GM19328 (cell line): ENCODE measurements around the gene FAM53B.

Source experiments
- ATAC-seq: cut with Tn5 transposase; IDR thresholded peaks from one replicate; pipeline ENCODE4 v1.9.1; 2021; ENCODE audit warnings: mild to moderate bottlenecking, moderate library complexity; ENCODE audit not compliant: unreplicated experiment

The FAM53B gene

DNA sequence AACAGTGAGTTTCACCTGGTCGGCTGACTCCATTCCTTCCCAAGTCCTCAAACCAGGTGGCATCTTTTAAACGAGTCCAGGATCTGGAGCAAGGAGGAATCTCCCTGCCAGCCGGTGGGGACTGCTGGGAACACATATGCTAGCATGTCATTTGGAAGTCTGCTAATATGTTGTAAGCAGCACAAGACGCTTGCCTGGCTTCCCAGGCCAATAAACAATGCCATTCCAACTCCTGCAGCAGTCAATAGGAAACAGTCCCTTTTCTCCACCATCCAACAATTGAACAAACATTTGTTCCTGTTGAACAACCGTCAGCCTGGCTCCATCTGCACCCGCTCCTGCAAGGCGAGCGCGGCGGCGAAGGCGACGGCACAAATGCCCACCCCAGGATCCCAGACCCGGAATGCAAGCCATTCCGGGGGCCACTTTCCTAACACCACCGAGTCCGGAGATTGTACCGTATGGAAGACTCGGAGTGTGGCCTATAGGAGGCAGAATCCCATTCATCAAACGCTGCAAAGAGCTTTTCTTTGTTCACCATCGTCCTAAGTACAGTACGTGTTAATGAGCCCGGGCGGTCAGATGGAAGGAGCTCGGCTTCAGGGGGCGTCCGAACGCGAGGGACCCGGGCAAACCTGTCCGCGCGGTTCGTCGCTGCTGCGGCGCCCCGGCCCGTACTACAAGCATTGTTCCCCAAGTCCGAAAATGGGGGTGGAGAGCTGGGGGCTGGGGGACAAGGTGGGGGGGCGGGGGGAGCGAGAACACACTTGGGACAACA is 1.6 kb downstream of the FAM53B start:
- no peak for ATAC-seq

DNA sequence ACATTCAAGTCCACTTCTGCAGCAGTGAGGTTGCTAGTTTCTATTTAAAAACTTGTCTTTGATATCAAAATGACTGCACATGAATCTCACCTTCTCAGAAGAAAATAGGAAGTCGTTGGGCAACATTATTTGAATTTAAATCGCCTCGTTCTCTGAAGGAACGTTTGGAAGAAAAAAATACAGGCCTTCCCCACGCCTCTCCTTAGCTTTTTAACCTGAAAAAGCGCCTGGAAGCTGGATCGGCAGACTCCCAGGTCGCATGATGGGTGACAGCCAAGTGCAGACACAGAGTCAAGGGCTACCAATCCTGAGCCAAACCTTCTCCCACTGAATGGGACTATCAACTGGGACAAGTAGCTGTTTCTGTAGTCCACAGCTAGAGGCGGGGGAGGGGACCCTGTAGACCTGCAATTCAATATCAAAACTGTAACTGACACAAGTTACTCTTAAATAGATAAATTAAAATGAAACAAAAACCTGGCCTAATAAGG is 2.2 kb downstream of the FAM53B start:
- no peak for ATAC-seq

DNA sequence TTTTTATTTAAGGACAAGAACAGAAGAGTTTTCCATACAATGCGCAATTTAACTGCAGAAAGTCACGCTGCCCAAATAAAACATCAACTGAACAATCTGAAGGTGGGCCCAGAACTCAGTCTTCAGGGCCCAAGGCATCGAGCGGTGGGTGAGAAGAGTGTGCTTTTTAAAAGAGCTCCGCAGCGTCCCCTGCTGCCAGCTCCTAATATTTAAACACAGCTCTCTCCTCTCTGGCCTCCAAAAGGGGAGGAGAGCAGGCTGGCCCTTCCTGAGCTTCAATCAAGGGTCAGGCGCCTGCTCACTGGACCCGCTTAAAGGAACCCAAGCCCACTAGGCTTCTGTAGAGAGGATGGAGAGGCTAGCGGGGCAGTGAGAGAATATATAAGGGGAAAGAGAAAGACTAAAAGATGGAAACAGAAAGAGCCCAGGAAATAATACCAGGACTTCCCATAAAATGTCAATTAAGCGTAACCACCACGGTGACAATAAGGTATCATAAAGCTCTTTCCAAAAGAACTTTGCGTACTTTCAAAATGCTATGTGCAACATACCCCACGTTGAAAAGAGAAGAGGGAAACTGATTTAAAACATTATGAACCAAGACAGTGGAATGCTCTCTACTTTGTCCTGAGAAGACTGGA is 2.8 kb downstream of the FAM53B start:
- ATAC-seq = peak; percentile 34

DNA sequence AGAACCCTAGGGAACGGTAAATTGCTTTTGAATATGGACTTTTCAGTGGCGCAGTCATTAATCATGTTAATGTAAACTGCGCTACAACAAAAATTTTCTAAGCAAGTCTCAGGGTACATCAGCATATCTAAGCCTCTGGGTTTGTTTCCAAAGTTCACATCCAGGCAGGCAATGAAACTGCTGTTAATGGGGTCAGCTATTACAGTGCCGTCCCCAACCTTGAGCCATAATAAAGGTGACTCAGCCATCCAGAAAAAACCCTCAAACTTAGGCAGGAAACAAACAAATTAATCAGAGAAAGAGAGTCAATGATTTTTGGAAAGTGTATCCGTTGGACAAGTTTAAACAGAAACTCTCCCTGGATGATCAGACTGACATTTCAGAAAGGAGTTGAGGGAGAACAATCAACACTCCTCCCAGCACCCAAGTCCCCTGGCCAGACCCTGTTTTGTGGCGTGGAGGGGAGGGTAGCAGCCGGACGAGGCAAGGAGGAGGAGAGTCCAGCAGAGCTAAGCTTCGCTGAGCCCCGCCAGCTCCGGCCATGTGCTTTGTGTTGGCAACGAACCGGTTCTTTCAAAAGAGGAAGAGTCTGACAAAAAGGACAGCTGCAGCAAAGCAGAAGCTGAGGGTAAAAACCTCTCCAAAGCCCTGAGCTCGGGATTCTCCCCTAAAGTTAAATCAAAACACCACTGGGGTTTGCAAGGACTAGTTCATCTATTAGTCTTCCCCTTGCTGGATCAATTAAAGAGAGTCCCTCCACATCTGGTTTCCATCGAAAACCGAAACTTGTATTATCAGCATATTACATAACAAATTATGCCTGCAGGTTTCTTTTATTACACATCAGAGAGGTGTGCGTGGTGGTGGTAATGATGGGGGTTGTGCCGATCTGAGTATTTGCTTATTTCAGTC is 3.6 kb downstream of the FAM53B start:
- ATAC-seq = peak; percentile 4

- ATAC-seq = no peak
Observed at GRCh38 chr10:124739986-124740368, 4.2 kb downstream of the FAM53B start.

DNA sequence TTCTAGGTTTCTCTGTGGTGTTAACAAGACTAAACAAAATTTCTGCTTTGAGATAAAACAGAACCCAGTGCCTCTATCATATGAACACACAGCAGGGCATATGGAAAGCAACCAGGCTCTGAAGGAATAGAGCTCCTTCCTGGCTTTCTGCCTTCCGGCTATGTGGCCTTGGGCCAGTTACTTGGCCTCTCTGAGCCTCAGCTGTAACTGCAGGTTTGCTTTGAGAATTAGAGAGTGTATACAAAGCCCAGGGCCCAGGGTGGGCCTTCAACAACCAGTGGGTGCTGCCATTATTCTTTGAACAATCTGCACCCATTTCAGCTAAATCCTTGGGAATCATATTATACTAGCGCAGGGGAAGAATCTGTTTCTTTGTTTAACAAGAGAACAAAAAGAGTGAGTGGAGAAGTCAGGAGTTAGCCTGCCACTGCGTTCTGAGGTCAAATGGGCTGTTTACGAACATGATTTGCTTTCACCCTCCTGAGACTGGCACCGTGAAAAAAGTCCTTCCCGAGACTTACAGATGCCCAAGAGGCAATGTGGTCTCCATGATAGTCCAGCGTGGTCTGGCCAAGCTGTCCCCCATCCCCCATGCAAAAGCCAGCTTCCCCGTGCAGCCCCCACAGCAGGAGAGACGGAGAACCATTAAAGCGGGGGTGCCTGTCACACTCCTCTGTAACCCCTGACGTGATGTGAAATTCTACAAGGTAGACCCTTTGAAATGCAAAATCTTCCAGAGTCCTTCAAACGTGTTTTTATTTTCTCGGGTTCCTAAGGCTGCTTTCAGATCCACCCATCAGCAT is 4.9 kb downstream of the FAM53B start:
- ATAC-seq = no peak

DNA sequence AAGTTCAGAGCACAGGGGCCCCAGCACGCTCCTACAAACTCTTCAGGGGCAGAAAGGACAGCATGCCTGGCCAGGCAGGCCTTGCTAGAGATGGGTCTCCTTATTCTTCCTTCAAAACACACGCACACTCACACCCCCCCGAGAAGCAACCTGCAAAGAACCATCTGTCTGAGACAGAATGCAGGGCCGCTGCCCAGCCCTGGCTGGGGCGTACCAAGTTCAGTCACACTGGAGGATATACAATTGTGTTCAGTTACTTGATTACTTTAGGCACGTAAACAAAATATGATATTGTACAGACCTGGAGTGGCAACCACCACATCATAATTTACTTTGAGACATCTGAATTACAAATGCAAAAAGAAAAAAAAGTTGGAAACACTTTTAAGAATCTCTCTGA is 5.7 kb downstream of the FAM53B start:
- ATAC-seq = no peak

DNA sequence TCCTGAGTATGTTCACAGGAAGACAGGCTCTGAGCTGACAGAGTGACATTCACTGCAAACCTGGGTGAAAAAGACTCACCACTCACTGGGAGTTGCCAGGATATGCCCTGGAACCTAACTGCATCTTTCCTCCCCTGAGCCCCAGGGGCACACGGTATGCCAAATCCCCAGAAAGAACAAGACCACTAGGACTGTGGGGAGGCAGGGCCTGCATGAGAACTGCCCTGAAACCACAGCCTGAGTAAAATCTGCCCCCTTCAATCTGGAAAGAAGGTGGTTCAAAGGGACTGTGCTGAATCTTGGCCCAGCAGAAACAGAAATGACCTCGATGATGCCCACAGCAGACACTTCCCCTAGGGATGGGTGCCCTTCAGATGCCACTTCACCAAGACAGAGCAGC is 6.5 kb downstream of the FAM53B start:
- no peak for ATAC-seq

DNA sequence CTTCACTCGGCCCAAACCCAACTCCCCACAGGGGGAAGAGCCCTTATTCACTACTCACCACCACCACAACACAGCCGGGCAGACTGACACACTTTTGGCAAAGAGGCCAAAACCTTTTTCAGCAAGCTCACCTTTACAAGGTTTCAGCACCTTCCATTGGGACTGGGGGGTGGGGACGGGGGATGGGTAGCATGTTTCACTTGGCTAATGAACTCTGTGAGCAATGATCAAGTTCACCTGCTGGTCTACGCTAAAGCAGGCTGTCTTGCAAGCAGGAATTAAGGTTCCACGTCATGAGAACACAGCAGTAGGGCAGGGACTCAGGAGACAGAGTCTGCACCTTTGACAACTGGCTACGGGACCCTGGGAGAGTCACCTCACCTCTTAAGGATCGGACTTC is 7.0 kb downstream of the FAM53B start:
- no peak for ATAC-seq

DNA sequence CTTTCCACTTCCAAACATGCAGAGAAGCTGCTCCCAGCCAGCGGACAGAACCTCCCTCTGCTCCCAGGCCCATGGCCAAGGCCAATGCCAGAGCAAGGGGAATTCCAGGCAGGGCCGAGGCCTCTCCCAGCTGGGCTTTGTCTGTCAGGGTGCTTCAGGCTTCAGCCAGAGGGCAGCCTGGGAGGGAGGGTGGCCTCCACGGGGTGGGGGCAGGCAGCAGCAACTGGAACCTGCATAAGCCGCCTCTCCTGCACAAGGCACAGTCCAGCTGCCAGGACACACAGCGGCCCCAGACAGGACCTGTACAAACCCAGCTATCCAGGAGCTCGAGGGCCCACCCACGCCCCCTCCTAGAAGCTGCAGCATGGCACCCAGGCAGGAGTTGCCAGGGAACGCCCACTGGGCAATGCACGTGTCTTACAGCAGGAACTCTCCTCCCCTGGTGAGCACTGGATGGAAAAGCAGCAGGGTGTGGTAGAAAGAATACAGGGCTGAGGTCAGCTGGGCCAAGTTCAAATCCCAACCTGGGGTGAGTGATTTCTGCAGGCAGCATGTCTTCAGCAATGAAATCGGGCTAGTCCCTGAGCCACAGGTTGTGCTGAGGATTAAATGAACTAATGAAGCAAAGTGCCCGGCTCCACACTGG is 7.6 kb downstream of the FAM53B start:
- no peak for ATAC-seq

DNA sequence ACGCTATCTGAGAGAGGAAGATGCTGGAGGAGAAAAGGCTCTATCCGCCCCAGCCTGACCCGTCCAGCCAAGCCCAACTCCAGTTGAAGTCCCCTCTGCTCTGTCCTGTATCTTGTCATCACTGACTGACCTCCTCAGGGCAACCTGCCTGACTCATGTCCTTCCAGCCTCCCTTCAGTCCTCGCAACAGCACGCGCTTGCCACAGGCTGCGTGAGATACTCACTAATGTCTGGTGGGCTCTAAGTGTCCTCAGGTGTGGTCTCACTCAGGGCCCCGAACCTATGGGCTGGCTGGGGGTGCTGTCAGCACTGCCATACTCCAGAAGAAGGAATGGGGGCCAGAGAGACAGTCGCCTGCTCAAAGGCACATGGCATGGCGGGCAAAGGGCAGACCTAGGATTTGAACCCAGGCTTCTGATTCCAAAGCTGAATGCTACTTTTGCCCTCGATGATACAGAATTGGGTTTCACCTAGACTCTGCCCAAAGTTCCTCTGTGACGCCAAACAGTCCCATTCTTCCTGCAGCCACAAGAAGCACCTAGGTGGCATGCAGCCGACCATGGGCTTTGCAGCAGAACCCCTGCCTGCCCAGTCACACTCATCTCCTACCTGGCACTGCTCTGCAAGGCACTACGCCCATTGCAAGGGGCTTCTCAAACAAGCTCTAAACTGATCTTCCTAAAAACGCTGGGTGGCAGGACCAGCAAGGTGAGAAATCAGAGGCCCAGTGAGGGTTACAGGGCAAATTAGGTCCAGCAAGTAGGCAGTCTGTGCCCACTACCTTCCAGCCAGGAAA is 8.5 kb downstream of the FAM53B start:
- ATAC-seq = no peak

- no peak for ATAC-seq
Observed at GRCh38 chr10:124734311-124735166, 9.6 kb downstream of the FAM53B start.

- ATAC-seq = no peak
Observed at GRCh38 chr10:124733571-124734245, 10.5 kb downstream of the FAM53B start.

- ATAC-seq = peak; percentile 50
Observed at GRCh38 chr10:124732931-124733570, 11.1 kb downstream of the FAM53B start.

DNA sequence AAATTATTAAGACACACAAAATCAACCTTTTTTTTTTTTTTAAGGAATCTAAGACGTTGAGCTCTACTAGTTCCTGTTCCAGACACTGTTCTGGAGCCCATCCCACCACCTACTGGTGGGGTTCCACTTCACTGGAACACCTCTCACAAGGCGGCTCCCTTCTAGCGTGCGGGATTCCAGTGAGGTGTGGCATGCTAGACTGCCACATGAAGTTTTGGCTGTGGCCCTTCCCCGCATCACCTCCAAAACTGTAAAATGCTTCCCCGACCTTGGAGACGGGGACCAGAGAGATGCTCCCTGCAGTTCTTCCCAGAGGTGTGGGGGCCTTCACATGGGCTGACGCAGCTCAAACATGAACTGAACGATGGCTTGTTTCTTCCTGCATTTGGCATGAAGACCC is 12.6 kb downstream of the FAM53B start:
- ATAC-seq = no peak

DNA sequence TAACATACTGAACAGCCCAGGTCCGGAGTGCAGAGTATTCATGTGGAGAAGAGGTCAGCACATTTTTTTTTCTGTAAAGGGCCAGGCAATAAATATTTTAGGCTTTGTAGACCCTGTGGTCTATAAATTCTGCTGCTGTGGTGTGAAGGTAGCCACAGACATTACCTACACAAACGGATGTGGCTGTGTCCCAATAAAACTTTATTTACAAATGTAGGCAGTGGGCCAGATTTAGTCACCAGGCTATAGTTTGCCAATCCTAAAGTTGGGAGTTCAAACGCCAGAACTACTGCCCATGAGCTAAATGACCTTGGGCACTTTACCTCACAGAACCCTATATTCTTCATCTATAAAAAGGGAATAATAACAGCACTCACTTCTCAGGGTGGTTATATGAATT is 13.4 kb downstream of the FAM53B start:
- no peak for ATAC-seq
